ENCODE measurements around the gene CFAP20DC.
"Not testable (repeated sequence)": the region's sequence is repeated elsewhere in the genome, so short reads cannot be mapped to it uniquely, and the experiment has no call there.

The CFAP20DC gene

GRCh38 chr3:59016930-59017616 is 32.8 kb downstream of the CFAP20DC start:
- no peak for ATAC-seq

DNA sequence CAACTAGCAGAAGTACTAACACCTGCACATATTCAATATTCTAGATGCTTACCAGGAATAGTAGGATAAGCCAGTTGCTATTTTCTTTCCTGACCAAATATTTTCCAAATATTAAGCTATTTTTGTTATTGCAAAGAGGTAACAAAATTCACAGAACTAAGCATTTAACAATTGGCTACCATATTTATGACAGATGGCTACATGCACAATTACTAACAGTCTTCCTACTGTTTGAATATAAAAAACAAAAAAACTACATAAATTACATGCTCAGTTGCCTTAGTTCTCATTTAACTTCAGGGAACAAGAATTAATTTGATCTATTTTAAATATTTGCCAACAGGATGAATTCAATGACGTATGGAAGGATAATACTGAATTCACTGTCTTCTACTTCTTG is 36.2 kb downstream of the CFAP20DC start:
- no peak for ATAC-seq

DNA sequence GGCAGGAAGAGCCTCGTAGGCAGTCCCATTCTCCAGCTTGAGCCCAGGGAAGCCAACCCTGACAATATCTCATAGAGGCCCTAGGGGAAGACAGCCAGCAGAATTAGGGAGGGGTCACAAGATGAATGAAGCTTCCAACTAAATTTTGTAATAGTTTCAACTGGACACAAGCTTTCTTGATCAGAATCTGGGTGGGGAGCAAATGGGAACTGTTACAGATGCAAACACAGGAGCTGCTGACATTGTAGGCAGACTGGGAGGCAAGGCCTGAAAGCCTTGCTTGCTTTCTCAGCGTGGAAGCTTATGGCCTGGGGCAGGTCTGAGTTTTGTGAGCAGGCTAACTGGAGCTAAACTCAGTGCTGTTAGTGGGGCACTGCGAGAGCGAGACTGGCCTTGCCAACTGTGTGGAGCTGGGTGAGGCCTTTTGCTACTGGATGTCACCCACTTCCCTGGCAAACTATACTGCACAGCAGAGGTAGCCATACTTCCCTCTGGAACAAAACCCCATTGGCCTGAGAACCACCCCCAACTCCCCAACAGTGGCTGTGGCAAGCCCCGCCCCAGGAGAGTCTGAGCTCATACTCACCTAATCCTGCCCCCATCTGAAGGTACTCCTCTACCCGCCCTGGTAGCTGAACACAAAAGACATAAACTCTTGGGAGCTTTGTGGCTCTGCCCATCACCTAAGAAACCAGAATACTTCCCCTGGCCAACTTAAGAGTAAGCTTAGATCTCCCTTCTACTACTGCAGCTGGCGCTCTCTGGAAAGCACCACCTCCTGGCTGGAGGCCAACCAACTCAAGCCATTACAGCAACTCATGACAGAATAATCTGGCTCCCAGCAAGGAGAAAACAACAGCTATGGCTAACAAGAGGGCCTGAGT is 42.9 kb downstream of the CFAP20DC start:
- ATAC-seq, result no peak

GRCh38 chr3:59001675-59002074 is 48.1 kb downstream of the CFAP20DC start:
- no peak for ATAC-seq

DNA sequence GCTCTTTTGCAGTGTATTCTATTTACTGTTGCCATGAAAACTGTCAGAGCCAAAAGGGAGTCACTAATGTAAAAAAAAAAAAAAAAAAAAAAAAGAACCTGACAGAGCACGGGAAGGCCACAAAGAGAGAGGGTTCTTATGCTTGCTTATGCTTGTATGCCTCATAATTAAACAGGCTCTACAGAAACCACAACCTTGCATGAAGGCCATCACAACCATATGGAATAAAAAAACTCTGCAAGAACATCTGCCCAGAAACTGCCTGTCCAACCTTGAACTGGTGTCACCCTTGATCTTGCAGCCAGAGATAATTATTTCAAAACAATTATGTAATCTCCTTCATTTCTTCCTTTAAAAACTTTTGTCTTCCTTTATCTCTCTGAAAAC is 50.1 kb downstream of the CFAP20DC start:
- no peak for ATAC-seq

GRCh38 chr3:58999134-58999773 is 50.6 kb downstream of the CFAP20DC start:
- ATAC-seq, result no peak

DNA sequence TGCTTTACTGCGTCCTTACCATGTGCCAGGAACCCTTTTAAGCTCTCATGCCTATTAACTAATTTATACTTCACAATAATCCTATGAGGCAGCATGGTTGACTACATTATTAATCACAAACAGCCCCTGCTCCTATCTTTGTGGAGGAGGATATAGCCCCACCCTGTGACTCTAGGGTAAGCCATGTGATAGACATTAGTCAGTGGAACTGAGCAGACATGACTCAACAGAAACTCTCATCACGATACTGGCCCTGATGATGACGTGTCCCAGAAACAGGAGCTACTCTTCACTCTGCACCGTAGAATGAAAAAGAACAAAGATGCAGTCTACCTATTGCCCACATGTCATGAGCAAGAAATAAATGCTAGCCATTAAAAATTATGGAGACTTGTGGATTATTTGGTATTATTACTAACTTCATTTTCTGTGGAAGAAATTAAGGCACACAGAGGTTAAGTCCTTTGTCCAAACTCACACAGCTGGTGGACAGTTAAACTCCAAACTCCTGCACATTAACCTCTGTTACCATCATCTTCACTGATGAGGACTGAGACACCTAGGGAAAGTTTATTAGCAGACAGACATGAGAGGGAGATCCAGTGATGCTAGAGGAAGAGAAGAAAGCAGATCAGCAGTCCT is 51.2 kb downstream of the CFAP20DC start:
- ATAC-seq, result peak; percentile 98 to 99

GRCh38 chr3:58996730-58997129 is 53.1 kb downstream of the CFAP20DC start:
- ATAC-seq, result no peak

DNA sequence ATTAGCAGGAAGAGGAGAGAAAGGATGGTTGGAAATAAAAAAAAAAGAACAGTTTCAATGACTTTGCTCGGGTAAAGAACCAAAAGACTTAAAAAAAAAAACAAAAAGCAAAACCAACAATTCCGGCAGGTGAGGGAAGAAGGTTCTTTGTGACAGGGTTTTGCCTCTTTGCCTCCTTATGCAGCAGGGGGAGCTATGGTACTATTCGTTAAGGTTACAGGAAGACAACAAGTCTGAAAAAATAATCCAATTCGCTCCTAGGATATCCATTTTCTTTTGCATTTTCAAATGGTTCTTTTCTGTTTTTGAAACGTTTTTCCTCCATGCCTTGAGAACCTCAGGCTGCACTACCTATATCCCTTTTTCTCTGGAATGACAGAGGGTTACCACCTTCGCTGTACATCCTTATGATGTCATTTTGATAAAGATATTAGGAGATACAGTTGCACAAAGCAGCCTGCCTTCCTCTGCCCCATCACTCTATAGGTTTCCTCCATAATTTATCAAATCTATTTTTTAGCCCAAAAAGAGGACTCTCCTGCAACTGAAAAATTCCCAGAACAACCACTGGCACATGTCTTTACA is 55.0 kb downstream of the CFAP20DC start:
- no peak for ATAC-seq

DNA sequence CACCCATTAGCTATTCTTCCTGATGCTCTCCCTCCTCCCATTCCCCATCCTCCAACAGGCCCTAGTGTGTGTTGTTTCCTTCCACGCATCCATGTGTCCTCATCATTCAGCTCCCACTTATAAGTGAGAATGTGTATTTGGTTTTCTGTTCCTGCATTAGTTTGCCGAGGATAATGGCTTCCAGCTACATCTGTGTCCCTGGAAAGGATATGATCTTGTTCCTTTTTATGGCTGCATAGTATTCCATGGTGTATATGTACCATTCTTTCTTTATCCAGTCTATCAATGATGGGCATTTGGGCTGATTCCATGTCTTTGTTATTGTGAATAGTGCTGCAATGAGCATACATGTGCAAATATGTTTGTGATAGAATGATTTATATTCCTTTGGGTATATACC is 56.3 kb downstream of the CFAP20DC start:
- ATAC-seq, result no peak

- no peak for ATAC-seq
Observed at GRCh38 chr3:58991623-58992022, 58.2 kb downstream of the CFAP20DC start.

GRCh38 chr3:58991026-58991425 is 58.8 kb downstream of the CFAP20DC start:
- ATAC-seq, result no peak

DNA sequence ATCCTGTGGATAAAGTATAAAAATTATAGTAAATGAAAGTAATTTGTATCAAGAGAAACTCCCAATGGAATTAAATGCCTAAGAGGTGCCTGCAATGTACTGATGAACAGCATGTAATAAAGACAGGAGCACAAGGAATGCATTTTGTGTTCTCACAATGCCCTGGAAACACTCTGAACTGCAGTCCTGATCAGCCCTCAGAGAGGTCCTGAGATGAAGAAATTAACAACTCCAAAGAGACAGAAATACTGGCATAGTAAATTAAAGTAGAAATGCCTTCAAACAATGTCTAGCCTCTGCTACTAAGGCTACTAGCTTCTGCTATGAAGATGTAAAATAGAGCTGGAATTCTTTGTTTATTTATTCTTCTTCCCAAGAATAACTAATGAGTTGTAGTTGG is 59.9 kb downstream of the CFAP20DC start:
- no peak for ATAC-seq

- no peak for ATAC-seq
Observed at GRCh38 chr3:58989163-58989562, 60.7 kb downstream of the CFAP20DC start.

GRCh38 chr3:58988041-58988440 is 61.8 kb downstream of the CFAP20DC start:
- ATAC-seq, result no peak

GRCh38 chr3:58986654-58987053 is 63.2 kb downstream of the CFAP20DC start:
- ATAC-seq, result no peak

DNA sequence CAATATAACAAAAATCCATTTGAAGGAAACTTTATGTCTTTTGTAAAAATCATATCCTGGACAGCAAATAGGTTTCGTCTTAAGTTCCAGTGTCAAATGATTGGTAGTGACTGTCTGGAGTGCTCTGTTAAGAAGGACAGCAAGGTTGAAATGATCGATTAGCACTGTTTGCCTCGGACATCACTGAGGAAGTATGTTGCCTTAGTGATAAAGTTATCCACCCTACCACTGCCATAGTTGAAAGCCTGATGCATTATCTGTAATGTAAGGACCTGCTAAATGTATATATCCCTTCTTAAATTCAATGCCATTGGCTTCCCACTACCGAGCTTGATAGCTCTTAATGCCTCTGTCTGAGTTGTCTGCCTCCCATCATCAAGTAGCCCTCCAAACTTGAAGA is 70.0 kb downstream of the CFAP20DC start:
- no peak for ATAC-seq

GRCh38 chr3:58973796-58974195 is 76.0 kb downstream of the CFAP20DC start:
- no peak for ATAC-seq

- not testable (repeated sequence) for ATAC-seq
Observed at GRCh38 chr3:58967866-58968265, 82.0 kb downstream of the CFAP20DC start.

- ATAC-seq, result no peak
Observed at GRCh38 chr3:58965865-58966264, 84.0 kb downstream of the CFAP20DC start.

- no peak for ATAC-seq
Observed at GRCh38 chr3:58963928-58964503, 85.8 kb downstream of the CFAP20DC start.

DNA sequence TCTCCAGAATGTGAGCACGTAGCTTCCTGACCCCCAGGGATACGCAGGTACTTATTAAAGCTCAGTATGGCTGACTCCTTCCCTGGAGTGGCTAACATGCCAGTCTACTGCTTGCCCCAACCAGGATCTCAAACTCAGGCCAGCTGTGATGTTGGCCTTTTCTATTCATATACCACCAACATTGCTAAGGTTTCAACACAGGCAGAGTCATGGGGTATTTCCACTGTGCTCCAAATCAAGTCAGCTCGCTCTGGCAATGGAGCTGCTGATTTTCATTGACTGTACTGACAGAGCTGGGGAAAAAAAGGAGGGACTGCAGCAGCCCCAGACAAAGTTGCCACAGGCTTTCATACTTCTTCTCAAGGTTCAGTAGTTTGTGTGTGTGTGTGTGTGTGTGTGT is 87.0 kb downstream of the CFAP20DC start:
- ATAC-seq, result no peak

Data from activated CD4-positive, CD25-positive, alpha-beta regulatory T cell treated with anti-CD3 and anti-CD28 coated beads, Interleukin-2, amount 50 U/mL, for 24 hours (primary cell).